H9 (cell line): Measurements from ENCODE around the gene IGDCC3. TPM values are rescaled to one million over a fixed set of nuclear protein-coding genes. Genes with fewer than 3 reads are reported as not detected.

Experiments used
- DNase-seq: peaks from one replicate; pipeline ENCODE4 v3.0.0-alpha.2; 2017
- H2AFZ ChIP-seq: one replicate; pipeline ENCODE4 v1.6.1; 2013; ENCODE audit warnings: mild to moderate bottlenecking, low read length, control low read depth, moderate library complexity
- H2AK5ac ChIP-seq: 2 replicates; pipeline ENCODE4 v1.6.1; 2013; ENCODE audit warnings: low read length, control low read depth, mixed read lengths; ENCODE audit not compliant: insufficient read length
- H2BK120ac ChIP-seq: one replicate; pipeline ENCODE4 v1.6.1; 2013; ENCODE audit warnings: low read depth, mild to moderate bottlenecking, low read length, control low read depth, inconsistent platforms; ENCODE audit not compliant: poor library complexity, severe bottlenecking
- H2BK12ac ChIP-seq: 2 replicates; pipeline ENCODE4 v1.6.1; 2013; ENCODE audit warnings: low read length, control low read depth, mixed read lengths, low read depth; ENCODE audit not compliant: insufficient read length
- H2BK15ac ChIP-seq: 2 replicates; pipeline ENCODE4 v1.6.1; 2013; ENCODE audit warnings: low read depth, low read length, control low read depth
- H2BK20ac ChIP-seq: one replicate; pipeline ENCODE4 v1.6.1; 2013; ENCODE audit warnings: low read depth, mild to moderate bottlenecking, low read length, control low read depth, inconsistent platforms; ENCODE audit not compliant: poor library complexity, severe bottlenecking
- H2BK5ac ChIP-seq: 2 replicates; pipeline ENCODE4 v1.6.1; 2013; ENCODE audit warnings: low read length, control low read depth, mixed read lengths; ENCODE audit not compliant: insufficient read length
- H3K14ac ChIP-seq: 2 replicates; pipeline ENCODE4 v1.6.1; 2013; ENCODE audit warnings: low read length, control low read depth; ENCODE audit not compliant: insufficient read depth
- H3K18ac ChIP-seq: 2 replicates; pipeline ENCODE4 v1.6.1; 2013; ENCODE audit warnings: low read depth, mild to moderate bottlenecking, mixed read lengths, low read length, control low read depth; ENCODE audit not compliant: insufficient read length
- H3K23ac ChIP-seq: 2 replicates; pipeline ENCODE4 v1.6.1; 2013; ENCODE audit warnings: low read length, control low read depth, mixed read lengths, low read depth; ENCODE audit not compliant: insufficient read length
- H3K23me2 ChIP-seq: 2 replicates; pipeline ENCODE4 v1.6.1; 2013; ENCODE audit warnings: low read depth, mild to moderate bottlenecking, mixed read lengths, low read length, control low read depth; ENCODE audit not compliant: insufficient read length, poor library complexity, severe bottlenecking
- H3K27ac ChIP-seq: 2 replicates; pipeline ENCODE4 v1.5.1; 2013; ENCODE audit warnings: low read length, control low read depth, mixed read lengths, low read depth; ENCODE audit not compliant: insufficient read length
- H3K27me3 ChIP-seq: 2 replicates; pipeline ENCODE4 v1.6.1; 2013; ENCODE audit warnings: low read length, control low read depth, inconsistent platforms; ENCODE audit not compliant: insufficient read depth
- H3K4ac ChIP-seq: 2 replicates; pipeline ENCODE4 v1.6.1; 2013; ENCODE audit warnings: low read depth, mild to moderate bottlenecking, control low read depth, inconsistent platforms, low read length, moderate library complexity
- H3K4me1 ChIP-seq: 2 replicates; pipeline ENCODE4 v1.6.1; 2013; ENCODE audit warnings: low read length, control low read depth, inconsistent platforms; ENCODE audit not compliant: insufficient read depth
- H3K4me2 ChIP-seq: 2 replicates; pipeline ENCODE4 v1.6.1; 2013; ENCODE audit warnings: low read length, control low read depth, mixed read lengths; ENCODE audit not compliant: insufficient read length, insufficient read depth
- H3K56ac ChIP-seq: 2 replicates; pipeline ENCODE4 v1.6.1; 2013; ENCODE audit warnings: low read depth, mild to moderate bottlenecking, mixed read lengths, low read length, control low read depth; ENCODE audit not compliant: insufficient read length
- H3K79me1 ChIP-seq: 2 replicates; pipeline ENCODE4 v1.6.1; 2013; ENCODE audit warnings: low read depth, mild to moderate bottlenecking, moderate library complexity, low read length, control low read depth, inconsistent platforms; ENCODE audit not compliant: insufficient read depth, poor library complexity, severe bottlenecking
- H3K79me2 ChIP-seq: 2 replicates; pipeline ENCODE4 v1.6.1; 2013; ENCODE audit warnings: low read length, control low read depth, inconsistent platforms; ENCODE audit not compliant: insufficient read depth
- H3K9ac ChIP-seq: 2 replicates; pipeline ENCODE4 v1.6.1; 2013; ENCODE audit warnings: low read length, control low read depth, mixed read lengths; ENCODE audit not compliant: insufficient read length; ENCODE audit errors: extremely low read depth
- H3K9me3 ChIP-seq: one replicate; pipeline ENCODE4 v1.6.1; 2013; ENCODE audit warnings: low read depth, low read length, inconsistent platforms; ENCODE audit not compliant: control insufficient read depth
- H3T11ph ChIP-seq: one replicate; pipeline ENCODE4 v1.6.1; 2013; ENCODE audit warnings: mild to moderate bottlenecking, low read length, control low read depth, inconsistent platforms
- H4K20me1 ChIP-seq: one replicate; pipeline ENCODE4 v1.6.1; 2013; ENCODE audit not compliant: control insufficient read depth, insufficient read length, insufficient read depth
- H4K5ac ChIP-seq: 2 replicates; pipeline ENCODE4 v1.6.1; 2013; ENCODE audit warnings: low read depth, mild to moderate bottlenecking, mixed read lengths, low read length, control low read depth; ENCODE audit not compliant: insufficient read length
- H4K8ac ChIP-seq: replicated peaks from 2 replicates; pipeline ENCODE4 v1.6.1; 2013; ENCODE audit warnings: low read length, control low read depth, mixed read lengths, low read depth; ENCODE audit not compliant: insufficient read length
- H4K91ac ChIP-seq: 2 replicates; pipeline ENCODE4 v1.6.1; 2013; ENCODE audit warnings: low read depth, mild to moderate bottlenecking, moderate library complexity, mixed read lengths, low read length, control low read depth; ENCODE audit not compliant: insufficient read length
- H3K27ac Mint-ChIP-seq, 3 experiments: 2 replicates in 2 of 3; 3 replicates in 1 of 3; pipeline ENCODE4 v1.8.0; 2020 to 2021; ENCODE audit warnings: mixed read lengths in 3 of 3, mild to moderate bottlenecking in 1 of 3, moderate library complexity in 1 of 3
- H3K27me3 Mint-ChIP-seq: 2 replicates; pipeline ENCODE4 v1.8.0; 2021; ENCODE audit warnings: low read depth, mild to moderate bottlenecking, moderate library complexity, mixed read lengths
- H3K36me3 Mint-ChIP-seq, 3 experiments: 2 replicates in 2 of 3; 3 replicates in 1 of 3; pipeline ENCODE4 v1.8.0; 2020 to 2021; ENCODE audit warnings: low read depth in 3 of 3, mixed read lengths in 3 of 3; ENCODE audit not compliant: insufficient read depth in 1 of 3
- H3K4me1 Mint-ChIP-seq, 2 experiments: 2 replicates each; pipeline ENCODE4 v1.8.0; 2020; ENCODE audit warnings: mixed read lengths in 2 of 2
- H3K4me3 Mint-ChIP-seq, 2 experiments: 2 replicates in 1 of 2; 3 replicates in 1 of 2; pipeline ENCODE4 v1.8.0; 2020 to 2021; ENCODE audit warnings: mild to moderate bottlenecking in 2 of 2, mixed read lengths in 2 of 2, moderate library complexity in 1 of 2
- H3K9me3 Mint-ChIP-seq, 2 experiments: 2 replicates in 1 of 2; 3 replicates in 1 of 2; pipeline ENCODE4 v1.8.0; 2020; ENCODE audit warnings: mild to moderate bottlenecking in 2 of 2, mixed read lengths in 2 of 2, moderate library complexity in 1 of 2
- WGBS: extraction: QIAGEN DNeasy Blood & Tissue Kit; methylation state at CpG from one replicate; pipeline ENCODE4 v1.1.7; 2013; ENCODE audit warnings: missing lambda C conversion rate, low lambda C conversion rate, mixed read lengths; ENCODE audit not compliant: insufficient read length; ENCODE audit errors: extremely low coverage; 5-methylcytosine and 5-hydroxymethylcytosine counted together
- total RNA-seq: library from RNA; stranded (reverse); gene quantifications from 2 replicates; pipeline ENCODE4 v1.2.1, GENCODE V29; 2021
- TF ChIP-seq, protein P1 (sequence below): fragments of 200-600 bp; sonication (generic); conservative IDR thresholded peaks from 3 replicates; pipeline ENCODE4 v1.8.0; 2021; ENCODE audit warnings: antibody characterized with exemption, mild to moderate bottlenecking

The IGDCC3 gene
- total RNA-seq, 1 experiment from 2014 or later: 18.9 TPM

DNA sequence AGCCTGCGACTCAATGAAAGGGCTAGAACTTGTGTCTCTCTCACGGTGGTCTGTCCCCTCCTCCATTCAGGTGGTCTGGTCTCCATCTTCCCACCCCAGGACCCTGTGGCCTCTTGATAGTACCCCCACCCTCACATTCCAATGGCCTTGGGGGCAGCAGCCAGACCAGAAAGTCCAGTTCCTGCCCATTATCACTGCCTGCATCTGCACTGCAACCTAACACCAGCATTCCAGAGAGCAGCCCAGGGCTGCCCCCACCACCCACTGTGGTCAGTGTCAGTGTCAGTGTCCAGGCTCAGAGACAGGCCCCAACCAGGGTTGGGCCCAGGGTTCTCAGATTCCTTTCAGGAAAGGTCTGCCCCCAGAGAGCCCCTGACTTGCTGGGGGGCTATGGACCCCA, 12.6 kb downstream of the IGDCC3 start:
- H3K4me1 Mint-ChIP-seq: peaks cover 69 to 82% of the 10 kb centered on the region in 2 experiments

More for the DNA sequence above, 12.6 kb downstream of the IGDCC3 start:
- WGBS: no CpG with 5 or more reads among the region's 2 CpGs
- no peak overlapping the region for H4K5ac ChIP-seq
- H3K27me3 Mint-ChIP-seq: peaks cover 2% of the 10 kb centered on the region; the same call in 1 of the 2 replicates
- no peaks in the 10 kb centered on the region for H4K20me1 ChIP-seq
- no peak overlapping the region for H3K23ac ChIP-seq
- no peak overlapping the region for H2BK20ac ChIP-seq
- H3K27ac Mint-ChIP-seq: peak overlapping the region in 2 of 3 experiments; percentile 88 to 94; a peak in 4 of 7 replicates
- no peak overlapping the region for H2BK15ac ChIP-seq
- no peaks in the 10 kb centered on the region for H3K27me3 ChIP-seq
- H2BK5ac ChIP-seq: no peak overlapping the region
- peaks cover 0 to 4% (median 0%) of the 10 kb centered on the region in 3 experiments; a peak in 3 of 7 replicates for H3K36me3 Mint-ChIP-seq
- peak overlapping the region; percentile 36 to 59; a peak in 3 of 5 replicates for H3K4me3 Mint-ChIP-seq
- H3K18ac ChIP-seq: no peak overlapping the region
- H3K4me2 ChIP-seq: peak overlapping the region; percentile 10
- TF ChIP-seq, protein P1, sequence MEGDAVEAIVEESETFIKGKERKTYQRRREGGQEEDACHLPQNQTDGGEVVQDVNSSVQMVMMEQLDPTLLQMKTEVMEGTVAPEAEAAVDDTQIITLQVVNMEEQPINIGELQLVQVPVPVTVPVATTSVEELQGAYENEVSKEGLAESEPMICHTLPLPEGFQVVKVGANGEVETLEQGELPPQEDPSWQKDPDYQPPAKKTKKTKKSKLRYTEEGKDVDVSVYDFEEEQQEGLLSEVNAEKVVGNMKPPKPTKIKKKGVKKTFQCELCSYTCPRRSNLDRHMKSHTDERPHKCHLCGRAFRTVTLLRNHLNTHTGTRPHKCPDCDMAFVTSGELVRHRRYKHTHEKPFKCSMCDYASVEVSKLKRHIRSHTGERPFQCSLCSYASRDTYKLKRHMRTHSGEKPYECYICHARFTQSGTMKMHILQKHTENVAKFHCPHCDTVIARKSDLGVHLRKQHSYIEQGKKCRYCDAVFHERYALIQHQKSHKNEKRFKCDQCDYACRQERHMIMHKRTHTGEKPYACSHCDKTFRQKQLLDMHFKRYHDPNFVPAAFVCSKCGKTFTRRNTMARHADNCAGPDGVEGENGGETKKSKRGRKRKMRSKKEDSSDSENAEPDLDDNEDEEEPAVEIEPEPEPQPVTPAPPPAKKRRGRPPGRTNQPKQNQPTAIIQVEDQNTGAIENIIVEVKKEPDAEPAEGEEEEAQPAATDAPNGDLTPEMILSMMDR: no peak
- H2BK120ac ChIP-seq: no peak overlapping the region
- H2AK5ac ChIP-seq: no peak overlapping the region
- H3K9me3 ChIP-seq: no peaks in the 10 kb centered on the region
- H2BK12ac ChIP-seq: no peak overlapping the region
- H2AFZ ChIP-seq: no peak overlapping the region
- H3K79me1 ChIP-seq: no peaks in the 10 kb centered on the region
- no peak overlapping the region for H4K91ac ChIP-seq
- H3K4me1 ChIP-seq: peaks cover 36% of the 10 kb centered on the region; the same call in 1 of the 2 replicates
- no peaks in the 10 kb centered on the region for H3K79me2 ChIP-seq
- H3K14ac ChIP-seq: no peak overlapping the region; the same call in 1 of the 2 replicates
- no peak overlapping the region for H3T11ph ChIP-seq
- H3K9me3 Mint-ChIP-seq: no peaks in the 10 kb centered on the region
- H3K27ac ChIP-seq: no peak overlapping the region
- H4K8ac ChIP-seq: no peak overlapping the region
- DNase-seq: peak; percentile 76
- no peaks in the 10 kb centered on the region for H3K23me2 ChIP-seq
- no peak overlapping the region for H3K9ac ChIP-seq
- no peak overlapping the region for H3K4ac ChIP-seq
- no peak overlapping the region for H3K56ac ChIP-seq
